HTR-8/SVneo (cell line): Measurements from ENCODE around the gene PCED1A.

ENCODE experiments used
- DNase-seq: peaks from one replicate; pipeline ENCODE4 v3.0.0; 2011; ENCODE audit warnings: low spot score, mixed read lengths; ENCODE audit not compliant: insufficient read length
- FAIRE-seq: peaks from 2 replicates; lab custom pipeline; 2011; peaks lifted over from hg19 to GRCh38; lab: Jason Lieb, UNC

PCED1A gene, protein sequence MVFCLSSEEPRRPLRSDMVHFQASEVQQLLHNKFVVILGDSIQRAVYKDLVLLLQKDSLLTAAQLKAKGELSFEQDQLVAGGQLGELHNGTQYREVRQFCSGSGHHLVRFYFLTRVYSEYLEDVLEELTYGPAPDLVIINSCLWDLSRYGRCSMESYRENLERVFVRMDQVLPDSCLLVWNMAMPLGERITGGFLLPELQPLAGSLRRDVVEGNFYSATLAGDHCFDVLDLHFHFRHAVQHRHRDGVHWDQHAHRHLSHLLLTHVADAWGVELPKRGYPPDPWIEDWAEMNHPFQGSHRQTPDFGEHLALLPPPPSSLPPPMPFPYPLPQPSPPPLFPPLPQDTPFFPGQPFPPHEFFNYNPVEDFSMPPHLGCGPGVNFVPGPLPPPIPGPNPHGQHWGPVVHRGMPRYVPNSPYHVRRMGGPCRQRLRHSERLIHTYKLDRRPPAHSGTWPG

DNA sequence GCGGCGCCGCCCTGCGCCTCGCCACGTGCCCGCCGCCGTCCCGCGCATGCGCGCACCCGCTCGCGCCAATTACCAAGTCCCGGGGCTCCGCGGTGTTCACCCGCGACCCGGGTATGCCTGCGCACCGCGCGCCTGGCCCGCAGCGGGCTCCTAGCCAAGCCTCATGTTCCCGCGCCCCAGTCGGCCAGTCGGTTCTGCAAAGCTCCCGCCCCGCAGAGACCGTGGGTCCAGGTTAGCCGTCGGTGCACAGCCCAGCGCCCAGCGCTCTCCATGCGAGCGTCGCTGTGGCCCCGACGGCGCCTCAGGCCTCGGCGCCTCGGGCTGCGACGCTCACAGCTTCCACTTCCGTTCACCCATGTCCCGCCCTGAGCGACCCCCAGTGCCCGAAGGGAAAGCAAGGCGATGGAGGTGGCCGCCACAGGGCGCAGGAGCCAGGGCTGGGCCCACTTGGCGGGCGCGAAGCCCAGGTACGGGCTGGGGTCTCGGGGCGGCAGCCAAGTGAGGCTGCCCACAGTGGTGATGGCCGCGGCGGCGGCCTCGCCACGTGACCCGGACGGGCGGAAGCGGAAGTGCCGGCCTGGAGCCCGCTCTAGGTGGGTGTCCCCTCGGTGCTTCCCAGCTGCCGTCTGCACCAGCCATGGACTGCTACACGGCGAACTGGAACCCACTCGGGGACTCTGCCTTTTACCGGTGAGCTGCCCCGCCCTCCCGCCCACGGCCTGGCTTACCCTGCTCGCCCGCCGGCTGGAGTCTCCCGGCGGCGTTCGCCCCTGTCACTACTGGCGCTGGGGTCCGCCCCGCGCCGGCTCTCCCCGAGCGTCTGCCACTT lies at the start of gene PCED1A, which contains the start of gene VPS16:
Gene PCED1A, minus strand, starts transcription at position 518 of the 829 bp plus-strand sequence. CDS start 743 bp downstream, outside the sequence.
Gene VPS16, plus strand, starts transcription at position 608 of the 829 bp plus-strand sequence. Its CDS starts 30 bp downstream, at position 638.
- peak; percentile 97 for FAIRE-seq

DNA sequence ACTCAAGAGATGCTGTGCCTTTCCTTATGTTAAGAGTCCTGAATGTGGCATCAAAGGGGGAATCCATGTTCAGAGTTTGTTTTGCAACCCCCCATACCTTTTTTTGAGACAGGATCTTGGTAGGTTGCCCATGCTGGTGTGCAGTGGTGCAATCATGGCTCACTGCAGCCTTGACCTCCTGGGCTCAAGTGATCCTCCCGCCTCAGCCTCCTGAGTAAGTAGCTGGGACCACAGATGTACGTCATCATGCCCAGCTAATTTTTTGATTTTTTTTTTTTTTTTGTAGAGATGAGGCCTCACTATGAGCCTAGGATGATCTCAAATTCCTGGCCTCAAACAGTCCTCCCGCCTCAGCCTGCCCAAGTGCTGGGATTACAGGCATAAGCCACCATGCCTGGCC lies 49.3 kb upstream of the PCED1A start:
- FAIRE-seq (no peak), DNase-seq (no peak)

More for the DNA sequence above, at the start of gene PCED1A, which contains the start of gene VPS16:
- DNase-seq, result peak; percentile 98

DNA sequence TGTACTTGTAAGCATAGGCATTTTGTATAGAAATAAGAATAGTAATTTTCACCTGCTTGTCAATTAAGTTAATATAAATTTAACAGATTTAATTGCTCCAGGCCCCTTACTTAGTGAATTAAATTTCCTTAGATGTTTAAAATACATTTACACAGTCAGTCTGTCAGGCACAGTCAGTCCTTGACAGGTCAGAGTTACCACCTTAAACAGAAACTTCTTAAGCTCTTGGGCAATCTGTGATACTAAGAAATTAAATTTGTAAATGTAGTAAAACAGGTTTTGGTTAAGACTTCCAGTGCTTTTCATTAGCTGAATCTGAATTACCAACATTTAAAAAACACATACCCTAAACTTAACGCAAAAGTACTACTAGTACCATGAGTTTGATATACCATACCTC lies 48.8 kb upstream of the PCED1A start:
- no peak for FAIRE-seq
- DNase-seq, result no peak

DNA sequence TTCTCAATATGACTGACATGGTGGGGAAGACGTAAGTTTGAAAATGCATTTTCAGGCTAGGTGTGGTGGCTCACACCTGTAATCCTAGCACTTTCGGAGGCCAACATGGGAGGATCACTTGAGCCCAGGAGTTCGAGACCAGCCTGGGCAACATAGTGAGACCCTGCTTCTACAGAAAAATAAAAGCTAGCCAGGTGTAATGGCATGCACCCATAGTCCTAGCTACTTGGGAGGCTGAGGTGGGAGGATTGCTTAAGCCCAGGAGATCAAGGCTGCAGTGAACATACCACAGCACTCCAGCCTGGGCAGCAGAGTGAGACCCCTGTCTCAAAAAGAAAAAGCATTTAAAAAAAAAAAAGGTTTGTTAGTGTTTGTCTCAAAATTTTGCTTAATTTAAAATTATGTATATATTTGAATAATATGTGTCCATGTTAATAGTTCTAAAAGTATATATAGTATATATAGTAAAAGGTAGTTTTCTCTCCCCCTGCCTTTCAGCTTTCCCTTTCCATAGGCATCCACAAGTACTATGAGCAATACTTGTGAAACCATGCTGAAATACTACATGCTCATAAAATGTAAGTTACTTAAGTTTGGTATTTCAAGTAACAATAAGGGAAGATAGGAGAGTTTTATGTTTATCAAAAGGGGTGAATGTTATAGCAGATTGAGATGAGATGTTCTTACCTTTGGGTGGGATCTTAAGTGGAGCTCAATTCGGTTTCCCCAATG lies 47.9 kb upstream of the PCED1A start:
- FAIRE-seq (no peak), DNase-seq (no peak)

DNA sequence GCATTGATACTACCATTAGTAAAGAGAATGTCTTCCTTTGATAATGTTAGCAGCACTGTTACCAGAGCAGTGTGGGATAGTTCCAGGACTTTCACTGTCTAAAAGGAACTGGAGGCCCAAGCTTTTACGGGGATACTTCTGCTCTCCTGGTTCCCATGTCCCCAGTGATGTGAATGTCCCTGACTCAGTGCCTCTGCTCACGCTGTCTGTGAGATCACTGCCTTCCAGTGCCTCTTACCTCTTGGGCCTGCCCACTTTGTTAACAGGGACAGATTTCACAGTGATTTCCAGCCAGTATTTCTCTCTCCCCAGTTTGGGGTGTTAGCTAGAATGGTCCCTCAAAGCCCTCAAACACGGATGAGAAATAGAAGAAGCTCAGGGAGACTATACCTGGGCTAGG lies 47.3 kb upstream of the PCED1A start:
- DNase-seq (no peak), FAIRE-seq (no peak)

DNA sequence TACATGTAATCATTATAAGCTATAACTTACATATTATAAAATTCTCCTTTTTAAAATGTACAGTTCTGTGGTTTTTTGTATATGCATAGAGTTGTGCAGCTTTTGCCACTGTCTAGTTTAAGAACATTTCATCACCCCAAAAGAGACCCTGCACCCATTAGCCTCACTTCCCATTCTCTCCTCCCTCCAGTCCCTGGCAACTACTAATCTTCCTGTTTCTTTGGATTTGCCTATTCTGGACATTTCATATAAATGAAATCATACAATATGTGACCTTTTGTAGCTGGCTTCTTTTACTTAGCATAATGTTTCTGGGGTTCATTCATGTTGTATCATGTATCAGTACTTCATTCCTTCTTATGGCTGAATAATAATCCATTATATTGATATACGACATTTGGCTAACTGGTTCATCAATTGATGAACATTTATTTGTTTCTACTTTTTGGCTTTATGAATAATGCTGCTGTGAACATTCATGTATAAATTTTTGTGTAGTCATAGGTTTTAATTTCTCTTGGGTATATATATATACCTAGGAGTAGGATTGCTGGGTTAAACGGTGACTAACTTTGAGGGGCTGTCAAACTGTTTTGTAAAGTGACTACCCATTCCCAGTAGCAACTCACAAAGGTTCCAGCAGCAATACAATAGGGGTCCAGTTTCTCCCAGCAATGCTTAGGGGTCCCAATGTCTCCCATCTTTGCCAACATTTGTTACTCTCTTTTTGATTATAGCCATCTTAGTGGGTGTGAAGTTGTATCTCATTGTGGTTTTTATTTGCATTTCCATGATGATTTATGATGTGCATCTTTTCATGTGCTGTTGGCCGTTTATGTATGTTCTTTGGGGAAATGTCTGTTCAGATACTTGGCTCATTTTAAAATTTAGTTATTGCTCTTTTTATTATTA lies 43.5 kb upstream of the PCED1A start:
- DNase-seq, result no peak
- peak; percentile 26 for FAIRE-seq

DNA sequence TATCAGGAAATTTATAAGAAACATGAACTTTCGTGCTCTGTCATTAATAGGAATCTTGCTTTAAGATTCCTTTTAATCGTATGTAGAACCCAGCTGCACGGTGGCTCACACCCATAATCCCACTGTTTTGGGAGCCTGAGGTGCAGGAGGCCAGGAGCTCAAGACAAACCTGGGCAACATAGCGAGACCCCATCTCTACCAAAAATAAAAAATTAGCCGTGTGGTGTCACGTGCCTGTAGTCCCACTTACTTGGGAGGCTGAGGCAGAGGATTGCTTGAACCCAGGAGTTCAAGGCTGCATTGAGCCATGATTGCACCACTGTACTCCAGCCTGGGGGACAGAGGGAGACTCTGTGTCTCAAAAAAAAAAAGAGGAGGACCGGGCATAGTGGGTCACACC lies 40.2 kb upstream of the PCED1A start:
- DNase-seq, result no peak
- no peak for FAIRE-seq

DNA sequence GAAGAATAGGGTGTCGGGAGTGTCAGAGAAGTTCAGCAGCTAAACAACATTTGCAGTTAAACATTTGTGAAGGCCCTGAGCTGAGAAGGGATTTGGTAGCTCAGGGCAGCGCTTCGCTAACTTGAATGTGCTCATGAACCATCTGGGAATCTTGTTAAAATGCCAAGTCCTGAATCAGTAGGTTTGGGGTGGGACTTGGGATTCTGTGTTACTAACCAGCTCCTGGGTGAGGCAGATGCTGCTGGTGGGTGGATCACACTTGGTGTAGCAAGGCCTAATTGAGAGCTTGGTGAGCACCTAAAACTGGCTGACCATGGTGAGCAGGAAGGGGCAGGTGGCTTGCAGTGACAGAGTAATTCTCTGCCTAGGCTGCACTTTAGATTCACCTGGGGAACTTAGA lies 38.7 kb upstream of the PCED1A start:
- DNase-seq (no peak), FAIRE-seq (no peak)

DNA sequence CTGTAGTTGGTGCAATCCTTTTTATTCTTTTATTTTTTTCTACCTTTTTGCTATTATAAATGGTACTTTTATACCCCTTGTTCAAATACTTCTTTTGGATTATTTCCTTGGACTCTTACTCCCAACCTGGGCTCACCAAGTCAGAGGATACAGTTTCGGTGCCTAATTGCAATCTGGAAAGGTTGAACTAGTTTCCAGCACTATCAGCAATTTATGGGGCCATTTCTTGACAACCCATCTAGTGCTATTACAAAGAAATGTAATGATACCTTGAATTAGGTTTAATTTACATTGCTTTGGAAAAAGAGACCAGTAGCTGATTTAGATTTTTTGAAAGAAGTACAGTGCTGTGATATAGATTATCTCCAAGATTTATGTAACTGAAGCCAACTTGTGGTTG lies 38.1 kb upstream of the PCED1A start:
- no peak for DNase-seq
- no peak for FAIRE-seq

DNA sequence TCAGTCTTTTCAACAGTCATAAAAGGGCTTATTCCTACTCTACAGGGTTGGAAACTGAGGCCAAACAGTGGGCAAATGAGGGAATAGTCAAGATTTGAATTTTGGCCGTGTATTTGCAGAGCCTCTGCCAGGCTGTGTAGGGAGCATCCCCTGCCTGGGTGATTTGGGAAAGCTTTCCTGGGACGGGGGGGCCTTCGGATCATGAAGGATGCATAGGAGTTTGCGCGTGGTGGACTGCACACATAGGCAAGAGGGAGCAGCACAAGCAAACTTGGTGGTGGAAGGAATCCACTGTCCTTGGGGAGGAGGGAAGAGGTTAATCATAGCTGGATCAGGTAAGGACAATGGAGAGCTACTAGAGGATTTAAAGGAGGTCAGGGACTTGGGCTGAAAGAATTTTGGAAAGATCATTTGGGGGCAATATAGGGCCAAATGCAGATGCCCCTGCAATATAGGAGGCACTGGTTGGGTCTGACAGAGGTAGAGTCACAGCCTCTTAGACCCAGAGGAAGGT lies 35.3 kb upstream of the PCED1A start:
- no peak for FAIRE-seq
- DNase-seq, result no peak

DNA sequence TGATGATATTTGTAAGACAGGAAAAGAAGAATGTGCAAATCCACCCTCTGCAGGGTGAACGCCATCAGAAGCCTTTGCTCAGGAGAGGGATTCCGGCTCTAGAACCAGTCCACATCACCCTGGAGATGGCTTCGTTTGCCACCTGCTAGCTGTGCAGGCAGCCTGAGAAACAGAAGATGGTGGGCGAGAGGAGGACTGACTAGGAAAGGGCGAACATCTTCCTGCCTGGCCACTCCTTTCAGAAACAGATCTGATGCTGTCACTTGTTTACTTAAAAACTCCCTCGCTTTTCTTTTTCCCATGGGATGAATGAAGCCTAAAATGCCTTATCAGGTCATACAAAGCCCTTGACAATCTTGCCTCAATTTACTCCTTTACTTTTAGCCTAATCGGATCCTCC lies 34.0 kb upstream of the PCED1A start:
- DNase-seq (no peak), FAIRE-seq (no peak)

DNA sequence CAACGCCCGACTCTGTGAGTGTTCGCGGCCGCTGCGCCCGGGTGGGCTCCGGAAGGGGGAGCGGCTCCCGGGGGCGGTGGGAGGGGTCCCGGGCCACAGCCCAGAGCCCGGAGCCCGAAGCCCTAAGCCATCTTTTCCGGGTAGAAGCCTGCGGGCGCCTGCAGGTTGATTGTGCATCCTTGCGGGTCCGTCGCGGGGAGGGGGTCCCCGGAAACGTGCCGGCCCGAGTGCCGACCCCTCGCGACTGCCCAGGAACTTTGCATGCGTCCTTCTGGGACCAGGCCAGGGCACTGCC lies 33.2 kb upstream of the PCED1A start:
- peak; percentile 62 for DNase-seq
- no peak for FAIRE-seq

DNA sequence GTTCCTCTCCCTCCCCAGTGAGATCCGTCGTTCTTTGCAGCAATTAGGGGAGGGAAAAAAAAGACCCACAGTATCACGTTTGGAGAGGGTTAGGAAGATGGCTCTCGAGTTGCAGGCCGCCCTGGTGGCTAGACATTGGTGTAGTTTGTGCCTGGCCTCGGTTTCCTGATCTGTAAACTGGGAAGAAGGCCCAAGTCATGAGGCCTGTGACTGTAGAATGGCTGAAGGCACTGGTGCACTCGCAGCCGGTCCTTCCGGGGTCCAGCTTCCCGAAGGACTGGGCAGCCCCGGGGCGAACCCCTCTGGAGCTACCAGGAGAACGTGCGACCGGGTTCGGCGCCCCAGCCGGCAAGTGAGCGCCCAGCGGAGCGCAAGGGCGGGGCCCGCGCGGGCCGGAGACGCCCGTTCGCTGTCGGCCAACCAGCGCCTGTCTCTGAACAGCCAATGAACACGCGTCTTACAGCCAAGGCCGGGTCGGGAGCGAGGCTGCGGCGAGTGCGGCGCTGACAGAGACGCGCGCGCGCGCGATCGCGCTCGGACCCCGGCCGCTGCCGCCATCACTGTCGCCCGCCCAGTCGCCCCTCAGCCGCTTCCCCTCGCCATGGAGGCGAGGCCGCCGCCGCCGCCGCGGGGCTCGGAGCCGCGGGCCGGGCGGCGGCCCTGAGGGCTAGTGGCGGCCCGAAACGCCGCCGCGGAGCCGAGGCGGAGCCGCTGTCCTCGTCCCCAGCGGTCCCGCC lies 32.7 kb upstream of the PCED1A start, which contains the start of gene PTPRA:
Gene PTPRA, plus strand, starts transcription at position 472 of the 737 bp plus-strand sequence. CDS start 90,797 bp downstream, outside the sequence.
- FAIRE-seq (peak; percentile 94), DNase-seq (peak; percentile 96)

DNA sequence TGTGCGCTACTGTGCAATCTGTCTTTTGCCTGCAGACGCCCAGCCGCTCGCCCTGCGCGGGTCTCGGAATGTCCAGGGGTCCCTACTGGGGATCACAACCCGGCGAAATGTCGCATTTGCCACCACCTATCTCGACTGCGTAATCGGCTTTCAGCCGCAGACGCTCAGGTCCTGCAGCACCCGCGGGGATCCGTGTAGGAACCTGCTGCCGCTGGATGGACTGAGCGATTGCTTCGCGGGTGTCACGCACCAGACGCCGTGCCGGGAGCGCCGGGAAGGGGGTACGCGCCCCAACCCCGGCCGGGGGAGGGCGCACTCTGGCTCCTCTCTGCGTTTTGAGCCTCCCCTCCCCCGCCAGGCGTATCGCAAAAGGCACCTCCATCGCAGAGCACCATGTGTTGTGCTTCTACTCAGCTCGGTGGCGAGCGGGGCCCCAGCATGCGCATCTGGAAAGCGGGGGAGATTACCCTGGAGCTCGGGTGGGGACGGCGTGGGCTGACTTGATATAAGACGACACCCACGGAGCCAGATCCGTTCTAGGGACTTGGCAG lies 32.1 kb upstream of the PCED1A start:
- DNase-seq (peak; percentile 41), FAIRE-seq (no peak)

DNA sequence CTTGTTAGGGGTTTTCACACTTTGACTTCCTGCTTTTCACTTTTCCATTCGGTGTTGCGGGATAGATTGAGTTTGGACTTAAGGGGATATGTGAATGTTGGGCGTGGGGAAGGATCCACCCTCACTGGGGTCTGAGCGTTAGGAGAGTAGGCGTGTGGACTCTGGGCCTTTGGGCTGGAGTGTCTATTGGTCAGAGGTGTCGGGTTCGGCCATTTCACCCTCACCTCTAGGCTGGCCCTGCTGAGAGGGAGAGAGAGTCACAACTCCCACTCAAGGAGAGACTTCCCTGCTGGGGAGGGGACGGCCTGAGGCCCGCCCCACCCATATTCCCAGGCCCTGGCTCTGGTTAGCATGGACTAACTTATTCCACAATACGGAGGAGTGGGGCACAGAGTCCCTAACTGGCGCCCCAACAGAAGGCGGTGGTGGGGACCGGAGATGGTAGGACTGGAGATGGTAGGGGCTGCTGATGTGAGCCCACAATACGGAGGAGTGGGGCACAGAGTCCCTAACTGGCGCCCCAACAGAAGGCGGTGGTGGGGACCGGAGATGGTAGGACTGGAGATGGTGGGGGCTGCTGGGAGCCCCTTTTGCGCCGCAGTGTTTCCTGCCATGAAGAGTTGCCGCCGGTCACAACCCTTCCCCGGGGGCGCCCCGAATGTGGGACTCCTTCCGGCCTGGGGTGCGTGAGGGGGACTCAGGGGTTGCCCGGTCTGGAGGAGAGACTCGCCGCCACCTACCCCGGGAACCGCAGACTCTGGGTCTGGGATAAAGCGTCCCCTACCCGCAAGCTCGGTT lies 31.4 kb upstream of the PCED1A start:
- DNase-seq, result no peak
- FAIRE-seq, result no peak

DNA sequence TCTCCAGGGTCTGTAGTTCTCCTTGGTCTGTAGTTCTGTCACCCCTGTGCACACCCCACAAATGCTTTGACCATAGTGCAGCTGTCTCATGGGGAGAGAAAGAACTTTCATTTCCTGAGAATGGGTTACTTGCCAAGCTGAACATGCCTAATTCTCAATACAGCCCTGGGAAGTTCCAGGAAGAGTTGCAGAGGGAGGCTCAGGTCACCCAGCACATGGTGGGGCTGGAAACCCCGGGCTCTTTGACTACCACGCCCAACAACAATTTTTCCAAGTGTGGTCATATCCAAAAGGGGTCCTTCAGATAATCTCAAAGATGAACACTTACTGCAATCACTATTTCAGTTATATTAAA lies 30.6 kb upstream of the PCED1A start:
- no peak for FAIRE-seq
- DNase-seq, result no peak

DNA sequence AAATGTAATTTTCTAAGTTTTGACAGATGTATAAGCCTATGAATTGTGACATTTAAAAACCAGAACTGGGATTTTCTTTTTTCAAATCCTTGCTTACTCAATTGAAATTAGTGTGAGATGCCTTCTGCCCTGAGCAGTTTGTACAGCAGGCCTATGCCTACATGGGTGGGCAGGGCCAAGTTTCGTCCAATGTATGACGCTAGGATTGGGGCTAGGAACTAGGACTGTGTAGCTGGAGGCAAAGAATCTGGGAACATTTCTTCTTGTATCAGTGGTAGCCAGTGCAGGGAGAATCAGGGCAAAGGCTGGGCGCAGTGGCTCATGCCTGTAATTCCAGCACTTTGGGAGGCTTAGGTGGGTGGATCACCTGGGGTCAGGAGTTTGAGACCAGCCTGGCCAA lies 28.9 kb upstream of the PCED1A start:
- DNase-seq (no peak), FAIRE-seq (no peak)
